HepG2 (cell line): ENCODE data around the gene FGF19. TPM values are rescaled to one million over a fixed set of nuclear protein-coding genes. Genes with fewer than 3 reads are reported as not detected.

Source experiments
- ATAC-seq: fragments of 200-7000 bp; cut with Tn5 transposase; 3 replicates; pipeline ENCODE4 v1.9.1; 2020; ENCODE audit warnings: mild to moderate bottlenecking, moderate library complexity
- BruUV-seq: library from RNA; stranded (reverse); fragments of 400-500 nt; replicated peaks from 2 replicates; lab custom pipeline; 2021; lab: Mats Ljungman, UMichigan
- CTCF ChIA-PET: fragments of 300-600 bp; formaldehyde crosslinking; extraction: SDS; loops from one replicate; lab custom pipeline; 2021; ENCODE audit warnings: low total read pairs, inconsistent platforms, low intra/inter-chr PET ratio; lab: Yijun Ruan, JAX
- POLR2A ChIA-PET: fragments of 350-600 bp; sonication (Branson Sonifier 250); formaldehyde crosslinking; loops from one replicate; lab custom pipeline; 2020; ENCODE audit warnings: antibody characterized with exemption, inconsistent platforms; lab: Yijun Ruan, JAX
- DNase-seq: peaks from one replicate; pipeline ENCODE4 v3.0.0-alpha.2; 2015; ENCODE audit warnings: low spot score
- FAIRE-seq: peaks from 3 replicates; lab custom pipeline; 2011; peaks lifted over from hg19 to GRCh38; lab: Jason Lieb, UNC
- H2AFZ ChIP-seq: one replicate; pipeline ENCODE4 v1.6.1; 2011; ENCODE audit warnings: low read length, inconsistent platforms
- H3K27ac ChIP-seq: fragments of 300-600 bp; 3 replicates; pipeline ENCODE4 v1.8.0; 2011; ENCODE audit warnings: mixed run types, mild to moderate bottlenecking, mixed read lengths, low read length, inconsistent platforms; ENCODE audit not compliant: insufficient read depth; ENCODE audit errors: extremely low read length
- H3K27me3 ChIP-seq, 2 experiments: fragments of 200-600 bp in 1 of 2; 2 replicates in 1 of 2; 3 replicates in 1 of 2; pipeline versions ENCODE4 v1.6.0 to v1.8.0; 2011; ENCODE audit warnings: low read length in 2 of 2, mild to moderate bottlenecking in 2 of 2, moderate library complexity in 2 of 2, inconsistent platforms in 1 of 2; ENCODE audit not compliant: insufficient read depth in 2 of 2, control insufficient read depth in 1 of 2
- H3K36me3 ChIP-seq, 2 experiments: fragments of 200-600 bp in 1 of 2; replicated peaks in 1 of 2; 2 replicates in 1 of 2; 3 replicates in 1 of 2; pipeline versions ENCODE4 v1.5.1 to v1.8.0; 2011; ENCODE audit warnings: low read length in 2 of 2, inconsistent platforms in 1 of 2; ENCODE audit not compliant: insufficient read depth in 2 of 2, control insufficient read depth in 1 of 2
- H3K4me1 ChIP-seq: 2 replicates; pipeline ENCODE4 v1.5.1; 2012; ENCODE audit warnings: low read length, inconsistent platforms; ENCODE audit not compliant: insufficient read depth
- H3K4me2 ChIP-seq: 2 replicates; pipeline ENCODE4 v1.6.0; 2011; ENCODE audit warnings: low read depth, low read length, inconsistent platforms
- H3K4me3 ChIP-seq, 3 experiments: fragments of 200-600 bp in 1 of 3; sonication (generic), shearing (Covaris generic) in 1 of 3; replicated peaks in 1 of 3; 2 replicates each; pipeline ENCODE4 v1.5.1; 2011 to 2016; ENCODE audit warnings: low read length in 3 of 3, inconsistent platforms in 2 of 3, low read depth in 2 of 3, mild to moderate bottlenecking in 2 of 3, control low read depth in 1 of 3, mixed read lengths in 1 of 3; ENCODE audit not compliant: insufficient read depth in 1 of 3
- H3K79me2 ChIP-seq: one replicate; pipeline ENCODE4 v1.6.1; 2011; ENCODE audit warnings: low read length, inconsistent platforms; ENCODE audit not compliant: insufficient read depth
- H3K9ac ChIP-seq: 2 replicates; pipeline ENCODE4 v1.6.0; 2011; ENCODE audit warnings: mild to moderate bottlenecking, low read depth, low read length, inconsistent platforms; ENCODE audit not compliant: insufficient read depth
- H3K9me3 ChIP-seq: 2 replicates; pipeline ENCODE4 v1.5.1; 2012; ENCODE audit warnings: mild to moderate bottlenecking, low read length
- H4K20me1 ChIP-seq: 2 replicates; pipeline ENCODE4 v1.6.0; 2011; ENCODE audit warnings: inconsistent platforms, mild to moderate bottlenecking, low read length, moderate library complexity; ENCODE audit not compliant: insufficient read depth
- CC2D1A ChIP-seq: sonication (generic); formaldehyde crosslinking; IDR thresholded peaks from 2 replicates; pipeline ENCODE4 v1.8.1; 2023; ENCODE audit warnings: mild to moderate bottlenecking, missing genetic modification reagents
- DMAP1 ChIP-seq: IDR thresholded peaks from 2 replicates; pipeline ENCODE4 v1.6.1; 2016
- ZNF543 ChIP-seq: sonication (generic); formaldehyde crosslinking; IDR thresholded peaks from 2 replicates; pipeline ENCODE4 v1.4.0; 2020; ENCODE audit warnings: mild to moderate bottlenecking, missing genetic modification reagents
- WGBS: methylation state at CpG from one replicate; pipeline ENCODE4 v1.1.6; 2017; ENCODE audit warnings: low lambda C conversion rate; 5-methylcytosine and 5-hydroxymethylcytosine counted together
- in situ Hi-C: cut with HindIII; loops from 2 replicates; pipeline ENCODE4 v1.10.0; 2017; ENCODE audit warnings: low pct_unique_long_range_greater_than_20kb; ENCODE audit not compliant: extremely low pct_ligation_motif_present
- intact Hi-C: fragments of 100-400 bp; cut with micrococcal nuclease; formaldehyde crosslinking; loops from one replicate; pipeline ENCODE4 v1.10.0; 2022; ENCODE audit not compliant: unreplicated experiment
- polyA plus RNA-seq, 8 experiments: library from polyadenylated mRNA; depleted of rRNA in 3 of 8; stranded (reverse) in 7 of 8; unstranded in 1 of 8; fragments of >200 nt; fragmentation: Illumina TruSeq in 4 of 8; extraction: Trizol in 4 of 8; gene quantifications; 2 replicates each; pipeline versions ENCODE4 v1.2.1 to v1.2.3, GENCODE V29; 2011 to 2016; ENCODE audit warnings: low read depth in 4 of 8, missing spikeins in 1 of 8, mixed read lengths in 1 of 8; ENCODE audit not compliant: insufficient read depth in 1 of 8
- total RNA-seq, 5 experiments: library from RNA; depleted of rRNA; stranded (reverse); fragments of >200 nt; fragmentation: Illumina TruSeq; extraction: Trizol; gene quantifications; 2 replicates each; pipeline ENCODE4 v1.2.3, GENCODE V29; 2016; ENCODE audit warnings: low read depth in 1 of 5
- TF ChIP-seq, protein P1 (sequence below): sonication (generic); formaldehyde crosslinking; conservative IDR thresholded peaks from 2 replicates; pipeline ENCODE4 v1.8.1; 2023; ENCODE audit warnings: missing genetic modification reagents
- TF ChIP-seq, protein P2 (sequence below): sonication (generic); formaldehyde crosslinking; IDR thresholded peaks from 2 replicates; pipeline ENCODE4 v1.8.0; 2022; ENCODE audit warnings: mild to moderate bottlenecking, missing genetic modification reagents, moderate library complexity
- TF ChIP-seq, protein P3 (sequence below): sonication (generic); formaldehyde crosslinking; IDR thresholded peaks from 2 replicates; pipeline ENCODE4 v1.9.0; 2021; ENCODE audit warnings: missing genetic modification reagents, mild to moderate bottlenecking, borderline replicate concordance
- TF ChIP-seq, protein P4 (sequence below): sonication (generic); formaldehyde crosslinking; IDR thresholded peaks from 2 replicates; pipeline ENCODE4 v1.4.0; 2020; ENCODE audit warnings: mild to moderate bottlenecking, missing genetic modification reagents

Gene FGF19
- total and polyA plus RNA-seq, 2 of the 13 experiments (the other 11 are each of a cell fraction or from before 2014, with no cell fraction given): 0.07 TPM; not detected in 1

DNA sequence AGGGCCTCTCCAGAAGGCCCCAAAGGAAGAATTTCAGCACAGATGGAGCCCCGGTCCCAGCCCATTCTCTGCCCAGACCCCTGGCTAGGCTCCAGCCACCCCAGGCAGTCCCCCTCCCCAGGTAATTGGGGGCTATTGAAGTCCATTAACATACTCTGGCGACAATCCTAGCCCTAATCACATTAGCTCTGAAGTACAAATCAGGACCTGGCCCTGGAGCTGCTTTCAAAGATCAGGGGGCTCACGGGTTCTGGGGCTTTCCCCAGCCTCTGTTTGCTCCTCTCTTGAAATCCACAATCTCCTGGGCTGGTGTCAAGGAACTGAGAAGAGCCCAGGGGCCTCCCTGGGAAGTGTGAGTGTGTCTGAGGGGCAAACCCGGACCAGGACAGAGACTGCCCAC, 49.1 kb upstream of the FGF19 start:
- Histone ChIP-seq H3K9ac (no peak overlapping the region), H2AFZ (no peak overlapping the region), H3K4me2 (no peak overlapping the region), H3K36me3 (no peaks in the 10 kb centered on the region), H3K4me3 (no peak overlapping the region)
- FAIRE-seq (no peak), ATAC-seq (no peak), DNase-seq (no peak)
- CTCF ChIA-PET: no interaction called here
- in situ Hi-C loops (no loop called here), intact Hi-C loops (no loop called here)
- TF ChIP-seq, protein P1, sequence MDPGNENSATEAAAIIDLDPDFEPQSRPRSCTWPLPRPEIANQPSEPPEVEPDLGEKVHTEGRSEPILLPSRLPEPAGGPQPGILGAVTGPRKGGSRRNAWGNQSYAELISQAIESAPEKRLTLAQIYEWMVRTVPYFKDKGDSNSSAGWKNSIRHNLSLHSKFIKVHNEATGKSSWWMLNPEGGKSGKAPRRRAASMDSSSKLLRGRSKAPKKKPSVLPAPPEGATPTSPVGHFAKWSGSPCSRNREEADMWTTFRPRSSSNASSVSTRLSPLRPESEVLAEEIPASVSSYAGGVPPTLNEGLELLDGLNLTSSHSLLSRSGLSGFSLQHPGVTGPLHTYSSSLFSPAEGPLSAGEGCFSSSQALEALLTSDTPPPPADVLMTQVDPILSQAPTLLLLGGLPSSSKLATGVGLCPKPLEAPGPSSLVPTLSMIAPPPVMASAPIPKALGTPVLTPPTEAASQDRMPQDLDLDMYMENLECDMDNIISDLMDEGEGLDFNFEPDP (CRISPR knock-in tag): no peak
- TF ChIP-seq, all 625 proteins: peak for 0
- POLR2A ChIA-PET: no interaction called here
- Histone ChIP-seq H4K20me1 (no peaks in the 10 kb centered on the region), H3K4me1 (no peaks in the 10 kb centered on the region), H3K27ac (no peak overlapping the region), H3K27me3 (peaks cover 3 to 20% of the 10 kb centered on the region in 2 experiments; a peak in 4 of 5 replicates), H3K9me3 (no peaks in the 10 kb centered on the region), H3K79me2 (no peaks in the 10 kb centered on the region)
- WGBS: 0% methylated on average over 3 of the region's 4 CpGs
- no TSS peak for BruUV-seq

DNA sequence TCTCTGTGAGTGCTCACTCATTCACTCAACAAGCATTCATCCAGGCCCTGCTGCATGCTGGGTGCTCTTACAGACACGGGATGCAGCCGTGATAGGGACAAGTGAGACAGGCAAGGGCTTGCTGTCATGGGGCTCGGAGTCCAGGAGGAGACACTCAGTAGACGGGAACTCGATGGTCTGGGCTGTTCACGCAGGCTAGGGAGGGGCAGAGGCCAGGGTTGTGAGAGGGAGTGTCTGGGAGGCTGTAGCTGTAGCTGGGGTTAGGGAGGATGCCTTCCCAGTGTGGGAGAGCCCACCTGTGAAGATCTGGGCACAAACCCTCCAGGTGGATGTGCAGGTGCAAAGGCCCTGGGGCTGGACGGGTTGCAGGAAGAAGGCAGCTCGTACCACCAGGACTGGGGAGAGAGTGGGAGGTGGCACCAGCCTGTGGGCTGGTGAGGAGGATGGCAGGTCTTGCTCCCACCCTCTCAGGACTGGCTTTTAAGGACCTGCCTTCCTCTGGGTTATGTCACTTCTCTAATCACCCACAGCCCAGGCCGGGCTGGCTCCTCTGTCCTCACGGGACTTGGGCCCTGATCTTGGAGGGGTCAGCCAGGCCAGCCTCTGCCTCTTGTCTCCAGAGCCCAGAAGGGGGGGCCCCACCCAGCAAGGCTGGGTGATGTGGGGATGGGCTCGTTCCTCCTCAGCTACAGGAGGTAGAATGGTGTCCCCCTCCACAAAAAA, 47.2 kb upstream of the FGF19 start:
- Histone ChIP-seq H3K9me3 (no peaks in the 10 kb centered on the region), H3K4me1 (no peaks in the 10 kb centered on the region), H3K4me2 (no peak overlapping the region), H4K20me1 (no peaks in the 10 kb centered on the region), H3K27me3 (peaks cover 6 to 27% of the 10 kb centered on the region in 2 experiments; a peak in 4 of 5 replicates), H3K27ac (no peak overlapping the region), H3K79me2 (no peaks in the 10 kb centered on the region), H3K4me3 (no peak overlapping the region), H3K9ac (no peak overlapping the region), H3K36me3 (no peaks in the 10 kb centered on the region), H2AFZ (no peak overlapping the region)
- ATAC-seq: no peak; the same call in 1 of the 3 replicates
- in situ Hi-C loops (no loop called here), intact Hi-C loops (no loop called here)
- no peak for DNase-seq
- FAIRE-seq: no peak
- WGBS: 9% methylated on average over 8 of the region's 11 CpGs
- no TSS peak for BruUV-seq
- ChIA-PET POLR2A (no interaction called here), CTCF (no interaction called here)
- TF ChIP-seq, protein P2, sequence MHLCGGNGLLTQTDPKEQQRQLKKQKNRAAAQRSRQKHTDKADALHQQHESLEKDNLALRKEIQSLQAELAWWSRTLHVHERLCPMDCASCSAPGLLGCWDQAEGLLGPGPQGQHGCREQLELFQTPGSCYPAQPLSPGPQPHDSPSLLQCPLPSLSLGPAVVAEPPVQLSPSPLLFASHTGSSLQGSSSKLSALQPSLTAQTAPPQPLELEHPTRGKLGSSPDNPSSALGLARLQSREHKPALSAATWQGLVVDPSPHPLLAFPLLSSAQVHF (CRISPR knock-in tag): no peak
- TF ChIP-seq, protein P3, sequence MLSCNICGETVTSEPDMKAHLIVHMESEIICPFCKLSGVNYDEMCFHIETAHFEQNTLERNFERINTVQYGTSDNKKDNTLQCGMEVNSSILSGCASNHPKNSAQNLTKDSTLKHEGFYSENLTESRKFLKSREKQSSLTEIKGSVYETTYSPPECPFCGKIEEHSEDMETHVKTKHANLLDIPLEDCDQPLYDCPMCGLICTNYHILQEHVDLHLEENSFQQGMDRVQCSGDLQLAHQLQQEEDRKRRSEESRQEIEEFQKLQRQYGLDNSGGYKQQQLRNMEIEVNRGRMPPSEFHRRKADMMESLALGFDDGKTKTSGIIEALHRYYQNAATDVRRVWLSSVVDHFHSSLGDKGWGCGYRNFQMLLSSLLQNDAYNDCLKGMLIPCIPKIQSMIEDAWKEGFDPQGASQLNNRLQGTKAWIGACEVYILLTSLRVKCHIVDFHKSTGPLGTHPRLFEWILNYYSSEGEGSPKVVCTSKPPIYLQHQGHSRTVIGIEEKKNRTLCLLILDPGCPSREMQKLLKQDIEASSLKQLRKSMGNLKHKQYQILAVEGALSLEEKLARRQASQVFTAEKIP: no peak
- TF ChIP-seq DMAP1 (CRISPR knock-in tag) (no peak), ZNF543 (no peak), CC2D1A (CRISPR knock-in tag) (no peak)
- TF ChIP-seq, protein P4, sequence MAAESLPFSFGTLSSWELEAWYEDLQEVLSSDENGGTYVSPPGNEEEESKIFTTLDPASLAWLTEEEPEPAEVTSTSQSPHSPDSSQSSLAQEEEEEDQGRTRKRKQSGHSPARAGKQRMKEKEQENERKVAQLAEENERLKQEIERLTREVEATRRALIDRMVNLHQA: no peak
